BE2C (cell line): ENCODE results near the gene GNG4.
A peak's percentile ranks its signal among the peaks of the same experiment; 100 is the strongest.

Experiments used
- DNase-seq: peaks from one replicate; pipeline ENCODE4 v3.0.0-alpha.2; 2020
- H3K27me3 ChIP-seq: fragments of 250-450 bp; sonication (Bioruptor Pico); 2 replicates; pipeline ENCODE4 v1.5.1; 2020; ENCODE audit warnings: mild to moderate bottlenecking
- H3K36me3 ChIP-seq: fragments of 250-450 bp; sonication (Bioruptor Pico); 2 replicates; pipeline ENCODE4 v1.5.1; 2020; ENCODE audit warnings: mild to moderate bottlenecking
- H3K4me1 ChIP-seq: fragments of 250-450 bp; sonication (Bioruptor Pico); 2 replicates; pipeline ENCODE4 v1.5.1; 2020
- H3K4me3 ChIP-seq: 2 replicates; pipeline ENCODE4 v1.5.1; 2011; ENCODE audit warnings: low read depth, low read length
- H3K9me3 ChIP-seq: fragments of 250-450 bp; sonication (Bioruptor Pico); 2 replicates; pipeline ENCODE4 v1.5.1; 2020
- TF ChIP-seq, protein P1 (sequence below): IDR thresholded peaks from 2 replicates; pipeline ENCODE4 v1.5.1; 2012; ENCODE audit warnings: mild to moderate bottlenecking, low read depth, low read length

GNG4 gene

DNA sequence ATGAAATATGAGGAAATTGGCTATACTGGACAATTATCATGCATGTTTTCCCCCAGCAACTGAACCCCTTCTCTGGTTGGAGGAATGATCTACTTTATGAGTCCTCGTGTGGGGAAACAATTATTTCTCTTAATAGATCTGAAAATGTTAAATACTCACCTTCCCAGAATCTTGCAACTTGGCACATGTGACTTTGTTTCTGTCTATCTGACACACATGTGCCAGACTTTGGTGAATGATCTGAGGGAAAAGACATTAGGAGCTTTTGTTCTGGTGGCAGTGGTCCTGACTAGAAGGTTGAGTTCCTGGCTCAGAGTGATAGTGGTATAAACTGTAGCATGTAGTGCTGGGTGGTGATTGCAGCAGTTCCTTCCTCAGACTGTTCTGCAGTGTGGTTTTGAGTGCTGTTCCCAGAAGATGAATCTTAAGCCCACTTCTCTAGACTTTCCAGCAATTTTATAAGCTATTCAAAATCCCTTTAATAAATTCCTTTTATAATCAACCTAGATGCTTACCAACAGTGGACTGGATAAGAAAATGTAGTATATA is 86.0 kb downstream of the GNG4 start:
- Histone ChIP-seq H3K4me1 (no peaks in the 10 kb centered on the region), H3K9me3 (no peaks in the 10 kb centered on the region), H3K4me3 (no peak overlapping the region), H3K27me3 (no peaks in the 10 kb centered on the region), H3K36me3 (peaks cover 3% of the 10 kb centered on the region)
- TF ChIP-seq, protein P1, sequence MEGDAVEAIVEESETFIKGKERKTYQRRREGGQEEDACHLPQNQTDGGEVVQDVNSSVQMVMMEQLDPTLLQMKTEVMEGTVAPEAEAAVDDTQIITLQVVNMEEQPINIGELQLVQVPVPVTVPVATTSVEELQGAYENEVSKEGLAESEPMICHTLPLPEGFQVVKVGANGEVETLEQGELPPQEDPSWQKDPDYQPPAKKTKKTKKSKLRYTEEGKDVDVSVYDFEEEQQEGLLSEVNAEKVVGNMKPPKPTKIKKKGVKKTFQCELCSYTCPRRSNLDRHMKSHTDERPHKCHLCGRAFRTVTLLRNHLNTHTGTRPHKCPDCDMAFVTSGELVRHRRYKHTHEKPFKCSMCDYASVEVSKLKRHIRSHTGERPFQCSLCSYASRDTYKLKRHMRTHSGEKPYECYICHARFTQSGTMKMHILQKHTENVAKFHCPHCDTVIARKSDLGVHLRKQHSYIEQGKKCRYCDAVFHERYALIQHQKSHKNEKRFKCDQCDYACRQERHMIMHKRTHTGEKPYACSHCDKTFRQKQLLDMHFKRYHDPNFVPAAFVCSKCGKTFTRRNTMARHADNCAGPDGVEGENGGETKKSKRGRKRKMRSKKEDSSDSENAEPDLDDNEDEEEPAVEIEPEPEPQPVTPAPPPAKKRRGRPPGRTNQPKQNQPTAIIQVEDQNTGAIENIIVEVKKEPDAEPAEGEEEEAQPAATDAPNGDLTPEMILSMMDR = no peak
- DNase-seq = no peak

DNA sequence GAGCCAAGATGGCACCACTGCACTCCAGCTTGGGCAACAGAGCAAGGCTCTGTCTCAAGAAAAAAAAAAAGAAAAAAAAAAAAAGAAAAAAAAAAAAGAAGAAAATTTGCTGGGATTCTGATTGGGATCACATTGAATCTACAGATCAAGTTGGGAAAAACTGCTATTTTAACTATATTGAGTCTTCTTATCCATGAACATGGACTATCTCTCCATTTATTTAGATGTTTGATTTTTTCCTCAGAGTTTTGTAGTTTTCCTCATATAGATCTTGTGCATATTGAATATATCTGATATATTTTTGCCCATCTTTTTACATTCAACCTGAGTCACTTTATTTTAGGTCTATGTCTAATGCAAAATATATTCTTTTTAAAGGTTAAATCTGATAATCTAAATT is 87.0 kb downstream of the GNG4 start:
- Histone ChIP-seq H3K36me3 (peaks cover 3% of the 10 kb centered on the region), H3K9me3 (no peaks in the 10 kb centered on the region)
- TF ChIP-seq, protein P1 = no peak

DNA sequence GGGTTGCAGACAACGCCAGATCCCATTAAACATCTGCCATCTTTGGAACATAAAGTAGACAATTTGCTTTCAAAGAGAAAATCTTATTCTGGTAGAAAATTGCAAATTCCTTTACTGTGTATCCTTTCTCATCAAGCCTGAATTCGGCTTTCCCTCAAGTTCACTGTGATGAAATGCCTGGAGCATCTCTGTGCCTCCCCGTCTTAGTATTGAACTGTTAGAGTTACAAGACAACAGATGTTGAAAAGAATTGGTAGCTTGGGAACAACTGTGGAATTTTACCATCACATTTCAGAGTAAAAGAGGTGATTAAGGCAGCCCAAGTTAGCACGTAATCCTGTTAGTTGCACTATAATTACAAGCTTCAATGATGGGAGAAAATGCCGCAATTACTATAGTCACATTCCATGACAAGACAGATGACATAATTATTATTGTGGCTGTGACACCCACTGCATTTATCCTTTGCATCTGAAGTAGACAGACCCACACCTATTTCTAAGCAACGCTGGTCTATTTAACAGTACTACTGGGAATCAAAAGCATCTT is 90.9 kb downstream of the GNG4 start:
- Histone ChIP-seq H3K4me3 (no peak overlapping the region), H3K27me3 (no peaks in the 10 kb centered on the region), H3K9me3 (no peaks in the 10 kb centered on the region), H3K36me3 (peaks cover 3% of the 10 kb centered on the region; the same call in 1 of the 2 replicates), H3K4me1 (no peaks in the 10 kb centered on the region; the same call in 1 of the 2 replicates)
- DNase-seq = no peak
- TF ChIP-seq, protein P1 = no peak

More for the DNA sequence above, 87.0 kb downstream of the GNG4 start:
- Histone ChIP-seq H3K27me3 (no peaks in the 10 kb centered on the region), H3K4me1 (no peaks in the 10 kb centered on the region), H3K4me3 (no peak overlapping the region)
- DNase-seq = no peak

DNA sequence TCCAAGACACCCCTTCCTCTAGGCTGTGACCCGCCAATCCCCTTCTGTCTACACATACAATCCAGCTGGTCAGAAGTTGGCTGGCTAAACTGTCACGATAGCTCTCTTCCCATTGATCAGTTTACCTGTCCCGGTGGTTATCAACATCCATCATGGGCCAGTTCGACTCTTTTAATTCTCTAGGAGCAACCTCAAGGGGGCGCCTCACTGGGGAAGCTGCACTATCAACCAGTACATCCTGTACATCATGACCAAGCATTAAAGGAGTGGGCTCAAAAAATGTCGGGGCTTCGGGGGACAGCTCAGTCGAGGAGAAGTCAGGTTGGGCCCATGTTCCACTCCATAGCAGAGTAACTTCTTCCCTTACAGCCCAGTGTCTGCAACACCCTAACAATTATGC is 92.1 kb downstream of the GNG4 start:
- Histone ChIP-seq H3K4me1 (peaks cover 4% of the 10 kb centered on the region), H3K9me3 (no peaks in the 10 kb centered on the region), H3K27me3 (no peaks in the 10 kb centered on the region), H3K36me3 (0 out of 2 replicates have a peak, but pooled peaks cover 3% of the 10 kb centered on the region), H3K4me3 (no peak overlapping the region)
- TF ChIP-seq, protein P1 = peak; percentile 38
- DNase-seq = peak; percentile 35

DNA sequence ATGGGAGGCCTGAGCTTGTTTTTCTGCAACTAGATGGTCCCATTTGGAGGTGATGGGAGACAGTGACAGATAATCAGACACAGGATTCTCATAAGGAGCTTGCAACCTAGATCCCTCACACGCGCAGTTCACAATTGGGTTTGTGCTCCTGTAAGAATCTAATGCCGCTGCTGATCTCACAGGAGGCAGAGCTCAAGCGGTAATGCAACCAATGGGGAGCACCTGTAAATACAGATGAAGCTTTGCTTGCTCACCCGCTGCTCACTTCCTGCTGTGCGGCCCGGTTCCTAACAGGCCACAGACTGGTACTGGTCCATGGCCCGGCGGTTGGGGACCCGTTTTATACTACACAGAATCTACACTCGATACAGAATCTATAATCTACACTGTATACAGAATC is 92.8 kb downstream of the GNG4 start:
- Histone ChIP-seq H3K36me3 (0 out of 2 replicates have a peak, but pooled peaks cover 3% of the 10 kb centered on the region), H3K4me1 (peaks cover 11% of the 10 kb centered on the region), H3K27me3 (no peaks in the 10 kb centered on the region), H3K4me3 (no peak overlapping the region), H3K9me3 (no peaks in the 10 kb centered on the region)
- TF ChIP-seq, protein P1 = no peak
- DNase-seq = no peak

DNA sequence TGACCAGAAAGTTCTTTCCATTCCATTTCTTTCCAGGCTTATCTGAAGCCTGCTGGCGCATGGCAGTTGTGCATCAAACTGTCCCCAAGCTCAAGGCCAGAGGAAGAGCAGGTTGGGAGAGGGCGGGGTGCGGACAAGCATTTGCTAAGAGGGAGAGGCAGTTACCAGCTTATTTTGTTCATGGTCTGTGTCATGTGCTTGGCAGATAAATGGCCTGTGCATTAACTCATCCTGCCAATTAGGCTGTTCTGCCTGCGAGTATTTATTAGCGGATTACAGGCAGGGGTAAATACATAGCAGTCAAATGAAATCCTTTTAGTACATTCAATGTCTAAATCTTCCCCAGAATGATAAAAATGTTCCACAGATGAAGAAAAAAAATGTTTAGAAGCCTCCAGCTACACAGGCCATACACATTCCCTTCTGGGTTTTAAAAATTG is 96.5 kb downstream of the GNG4 start:
- TF ChIP-seq, protein P1 = no peak
- Histone ChIP-seq H3K27me3 (no peaks in the 10 kb centered on the region), H3K36me3 (no peaks in the 10 kb centered on the region), H3K9me3 (no peaks in the 10 kb centered on the region), H3K4me3 (no peak overlapping the region), H3K4me1 (peaks cover 33% of the 10 kb centered on the region)
- peak; percentile 83 for DNase-seq
